HepG2 (cell line): ENCODE results near the gene ABHD17A. TPM values are rescaled to one million over a fixed set of nuclear protein-coding genes. Genes with fewer than 3 reads are reported as not detected.
"Not testable (repeated sequence)": the region's sequence is repeated elsewhere in the genome, so short reads cannot be mapped to it uniquely, and the experiment has no call there.

Experiments used
- ATAC-seq: fragments of 200-7000 bp; cut with Tn5 transposase; 3 replicates; pipeline ENCODE4 v1.9.1; 2020; ENCODE audit warnings: mild to moderate bottlenecking, moderate library complexity
- BruUV-seq: library from RNA; stranded (reverse); fragments of 400-500 nt; replicated peaks from 2 replicates; lab custom pipeline; 2021; lab: Mats Ljungman, UMichigan
- CTCF ChIA-PET: fragments of 300-600 bp; formaldehyde crosslinking; extraction: SDS; loops from one replicate; lab custom pipeline; 2021; ENCODE audit warnings: low total read pairs, inconsistent platforms, low intra/inter-chr PET ratio; lab: Yijun Ruan, JAX
- POLR2A ChIA-PET: fragments of 350-600 bp; sonication (Branson Sonifier 250); formaldehyde crosslinking; loops from one replicate; lab custom pipeline; 2020; ENCODE audit warnings: antibody characterized with exemption, inconsistent platforms; lab: Yijun Ruan, JAX
- DNase-seq: peaks from one replicate; pipeline ENCODE4 v3.0.0-alpha.2; 2015; ENCODE audit warnings: low spot score
- FAIRE-seq: peaks from 3 replicates; lab custom pipeline; 2011; peaks lifted over from hg19 to GRCh38; lab: Jason Lieb, UNC
- H2AFZ ChIP-seq: one replicate; pipeline ENCODE4 v1.6.1; 2011; ENCODE audit warnings: low read length, inconsistent platforms
- H3K27ac ChIP-seq: fragments of 300-600 bp; 3 replicates; pipeline ENCODE4 v1.8.0; 2011; ENCODE audit warnings: mixed run types, mild to moderate bottlenecking, mixed read lengths, low read length, inconsistent platforms; ENCODE audit not compliant: insufficient read depth; ENCODE audit errors: extremely low read length
- H3K27me3 ChIP-seq, 2 experiments: fragments of 200-600 bp in 1 of 2; 2 replicates in 1 of 2; 3 replicates in 1 of 2; pipeline versions ENCODE4 v1.6.0 to v1.8.0; 2011; ENCODE audit warnings: low read length in 2 of 2, mild to moderate bottlenecking in 2 of 2, moderate library complexity in 2 of 2, inconsistent platforms in 1 of 2; ENCODE audit not compliant: insufficient read depth in 2 of 2, control insufficient read depth in 1 of 2
- H3K36me3 ChIP-seq, 2 experiments: fragments of 200-600 bp in 1 of 2; replicated peaks in 1 of 2; 2 replicates in 1 of 2; 3 replicates in 1 of 2; pipeline versions ENCODE4 v1.5.1 to v1.8.0; 2011; ENCODE audit warnings: low read length in 2 of 2, inconsistent platforms in 1 of 2; ENCODE audit not compliant: insufficient read depth in 2 of 2, control insufficient read depth in 1 of 2
- H3K4me1 ChIP-seq: 2 replicates; pipeline ENCODE4 v1.5.1; 2012; ENCODE audit warnings: low read length, inconsistent platforms; ENCODE audit not compliant: insufficient read depth
- H3K4me2 ChIP-seq: 2 replicates; pipeline ENCODE4 v1.6.0; 2011; ENCODE audit warnings: low read depth, low read length, inconsistent platforms
- H3K4me3 ChIP-seq, 3 experiments: fragments of 200-600 bp in 1 of 3; sonication (generic), shearing (Covaris generic) in 1 of 3; replicated peaks in 1 of 3; 2 replicates each; pipeline ENCODE4 v1.5.1; 2011 to 2016; ENCODE audit warnings: low read length in 3 of 3, inconsistent platforms in 2 of 3, low read depth in 2 of 3, mild to moderate bottlenecking in 2 of 3, control low read depth in 1 of 3, mixed read lengths in 1 of 3; ENCODE audit not compliant: insufficient read depth in 1 of 3
- H3K79me2 ChIP-seq: one replicate; pipeline ENCODE4 v1.6.1; 2011; ENCODE audit warnings: low read length, inconsistent platforms; ENCODE audit not compliant: insufficient read depth
- H3K9ac ChIP-seq: 2 replicates; pipeline ENCODE4 v1.6.0; 2011; ENCODE audit warnings: mild to moderate bottlenecking, low read depth, low read length, inconsistent platforms; ENCODE audit not compliant: insufficient read depth
- H3K9me3 ChIP-seq: 2 replicates; pipeline ENCODE4 v1.5.1; 2012; ENCODE audit warnings: mild to moderate bottlenecking, low read length
- H4K20me1 ChIP-seq: 2 replicates; pipeline ENCODE4 v1.6.0; 2011; ENCODE audit warnings: inconsistent platforms, mild to moderate bottlenecking, low read length, moderate library complexity; ENCODE audit not compliant: insufficient read depth
- WGBS: methylation state at CpG from one replicate; pipeline ENCODE4 v1.1.6; 2017; ENCODE audit warnings: low lambda C conversion rate; 5-methylcytosine and 5-hydroxymethylcytosine counted together
- in situ Hi-C: cut with HindIII; loops from 2 replicates; pipeline ENCODE4 v1.10.0; 2017; ENCODE audit warnings: low pct_unique_long_range_greater_than_20kb; ENCODE audit not compliant: extremely low pct_ligation_motif_present
- intact Hi-C: fragments of 100-400 bp; cut with micrococcal nuclease; formaldehyde crosslinking; loops from one replicate; pipeline ENCODE4 v1.10.0; 2022; ENCODE audit not compliant: unreplicated experiment
- polyA plus RNA-seq, 8 experiments: library from polyadenylated mRNA; depleted of rRNA in 3 of 8; stranded (reverse) in 7 of 8; unstranded in 1 of 8; fragments of >200 nt; fragmentation: Illumina TruSeq in 4 of 8; extraction: Trizol in 4 of 8; gene quantifications; 2 replicates each; pipeline versions ENCODE4 v1.2.1 to v1.2.3, GENCODE V29; 2011 to 2016; ENCODE audit warnings: low read depth in 4 of 8, missing spikeins in 1 of 8, mixed read lengths in 1 of 8; ENCODE audit not compliant: insufficient read depth in 1 of 8
- total RNA-seq, 5 experiments: library from RNA; depleted of rRNA; stranded (reverse); fragments of >200 nt; fragmentation: Illumina TruSeq; extraction: Trizol; gene quantifications; 2 replicates each; pipeline ENCODE4 v1.2.3, GENCODE V29; 2016; ENCODE audit warnings: low read depth in 1 of 5

The ABHD17A gene
- total and polyA plus RNA-seq, 2 of the 13 experiments (the other 11 are each of a cell fraction or from before 2014, with no cell fraction given), result 27.7 to 40.8 TPM

GRCh38 chr19:1878583-1878982, 6.7 kb downstream of the ABHD17A start:
- ATAC-seq, result not testable (repeated sequence)

GRCh38 chr19:1877280-1877660, 8.0 kb downstream of the ABHD17A start:
- intact Hi-C loops, H3K27me3 ChIP-seq, H3K4me3 ChIP-seq, ATAC-seq, H3K4me2 ChIP-seq, POLR2A ChIA-PET, H4K20me1 ChIP-seq, H3K36me3 ChIP-seq, H3K9me3 ChIP-seq, DNase-seq, H3K27ac ChIP-seq, in situ Hi-C loops, CTCF ChIA-PET, H3K9ac ChIP-seq, FAIRE-seq, H2AFZ ChIP-seq: not testable (repeated sequence)
- Histone ChIP-seq H3K4me1 (peaks cover 32% of the 10 kb centered on the region), H3K79me2 (peaks cover 33% of the 10 kb centered on the region)
- 97% methylated on average over 14 of the region's 47 CpGs for WGBS
- BruUV-seq, result TSS peak; percentile 41

More at GRCh38 chr19:1878583-1878982, 6.7 kb downstream of the ABHD17A start:
- H3K27me3 ChIP-seq, H3K4me2 ChIP-seq, CTCF ChIA-PET, FAIRE-seq, H3K36me3 ChIP-seq, H3K9me3 ChIP-seq, in situ Hi-C loops, intact Hi-C loops, H2AFZ ChIP-seq, H3K9ac ChIP-seq, H3K4me3 ChIP-seq, H3K27ac ChIP-seq, BruUV-seq, DNase-seq, POLR2A ChIA-PET: not testable (repeated sequence)
- peaks cover 39% of the 10 kb centered on the region for H3K79me2 ChIP-seq
- WGBS, result 29% methylated on average over 1 of the region's 8 CpGs
- peaks cover 32% of the 10 kb centered on the region for H3K4me1 ChIP-seq
- peaks cover 11% of the 10 kb centered on the region; the same call in 1 of the 2 replicates for H4K20me1 ChIP-seq
